Measurements from ENCODE around the gene CC2D1B.

Gene CC2D1B

DNA sequence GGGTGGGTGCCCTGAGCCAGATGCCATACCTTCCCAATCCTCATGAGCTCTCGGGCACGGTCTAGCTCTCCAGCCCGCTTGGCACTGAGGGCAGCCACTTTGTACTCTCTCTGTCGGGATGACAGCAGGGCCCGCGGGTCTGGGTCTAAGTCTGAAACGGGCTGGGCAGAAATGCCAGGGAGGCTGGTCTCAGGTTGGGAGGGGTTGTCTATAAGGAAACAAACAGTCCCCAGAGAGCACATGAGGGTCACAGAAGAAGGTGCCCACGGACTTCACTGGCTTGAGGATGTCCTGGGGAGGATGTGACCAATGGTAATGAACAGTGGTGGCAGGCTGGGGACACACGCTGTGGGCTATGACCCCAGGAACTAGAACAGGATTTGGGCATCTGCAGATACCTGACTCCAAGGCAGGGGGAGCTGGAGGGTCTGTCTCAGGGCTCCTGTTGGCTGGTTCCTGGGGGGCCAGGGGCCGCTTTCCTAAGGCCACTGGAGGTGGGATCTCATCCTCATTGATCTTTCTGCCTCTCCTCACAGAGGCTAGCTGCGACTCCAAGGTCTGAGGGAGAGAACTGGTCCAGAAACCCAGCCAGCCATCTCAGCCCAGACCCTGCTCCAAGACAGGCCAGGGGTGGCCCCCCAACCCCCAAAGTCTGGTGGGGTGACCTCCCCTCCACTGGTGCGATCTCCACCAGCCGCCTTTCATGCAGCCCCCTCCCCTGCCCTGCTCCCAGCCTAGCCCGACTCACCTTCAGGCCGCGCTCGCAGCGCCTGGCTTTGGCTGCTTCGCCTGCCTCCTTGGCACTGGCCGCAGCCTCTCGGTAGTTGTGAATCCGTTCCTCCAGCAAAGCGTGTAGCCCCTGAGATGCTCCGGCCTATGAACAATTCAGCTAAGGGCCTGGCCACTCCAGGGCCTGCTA is 6.1 kb downstream of the CC2D1B start:
- TF ChIP-seq SUZ12 (IDR thresholded peaks at IDR 0.05; ENCODE audit: extremely low read depth, insufficient read depth, insufficient read length) (no peak), ZNF274 (IDR thresholded peaks at IDR 0.05; ENCODE audit: low read depth, low read length) (no peak), YY1 (IDR thresholded peaks at IDR 0.05; ENCODE audit: insufficient read depth, insufficient read length) (no peak)
- no peak for DNase-seq (ENCODE audit: low read depth, low spot score)
- H3K4me1 ChIP-seq (ENCODE audit: insufficient read depth, insufficient read length): peaks cover 10% of the 10 kb centered on the region
- H3K27me3 ChIP-seq (ENCODE audit: insufficient read depth, insufficient read length): no peaks in the 10 kb centered on the region
- peaks cover 94% of the 10 kb centered on the region for H3K36me3 ChIP-seq (ENCODE audit: insufficient read depth, insufficient read length, low read length)
- H3K4me3 ChIP-seq (ENCODE audit: insufficient read length, low read depth): no peak overlapping the region
- no peaks in the 10 kb centered on the region for H3K9me3 ChIP-seq (ENCODE audit: insufficient read depth, low read length)
- no peak overlapping the region for H3K9ac ChIP-seq (ENCODE audit: insufficient read length, low read depth)

GRCh38 chr1:52358851-52359497 is 7.0 kb downstream of the CC2D1B start:
- TF ChIP-seq ZNF274 (IDR thresholded peaks at IDR 0.05; ENCODE audit: low read depth, low read length): no peak
- no peak for TF ChIP-seq SUZ12 (IDR thresholded peaks at IDR 0.05; ENCODE audit: extremely low read depth, insufficient read depth, insufficient read length)
- TF ChIP-seq YY1 (IDR thresholded peaks at IDR 0.05; ENCODE audit: insufficient read depth, insufficient read length): no peak
- H3K9me3 ChIP-seq (ENCODE audit: insufficient read depth, low read length): no peaks in the 10 kb centered on the region
- no peaks in the 10 kb centered on the region for H3K27me3 ChIP-seq (ENCODE audit: insufficient read depth, insufficient read length)
- peaks cover 2% of the 10 kb centered on the region for H3K4me1 ChIP-seq (ENCODE audit: insufficient read depth, insufficient read length)
- H3K4me3 ChIP-seq (ENCODE audit: insufficient read length, low read depth): no peak overlapping the region
- H3K9ac ChIP-seq (ENCODE audit: insufficient read length, low read depth): no peak overlapping the region
- DNase-seq (ENCODE audit: low read depth, low spot score): no peak
- peaks cover 97% of the 10 kb centered on the region for H3K36me3 ChIP-seq (ENCODE audit: insufficient read depth, insufficient read length, low read length)

GRCh38 chr1:52357397-52357796 is 8.6 kb downstream of the CC2D1B start:
- Histone ChIP-seq H3K36me3 (ENCODE audit: insufficient read depth, insufficient read length, low read length) (peaks cover 100% of the 10 kb centered on the region), H3K9ac (ENCODE audit: insufficient read length, low read depth) (no peak overlapping the region), H3K27me3 (ENCODE audit: insufficient read depth, insufficient read length) (no peaks in the 10 kb centered on the region), H3K4me3 (ENCODE audit: insufficient read length, low read depth) (no peak overlapping the region), H3K4me1 (ENCODE audit: insufficient read depth, insufficient read length) (peaks cover 4% of the 10 kb centered on the region), H3K9me3 (ENCODE audit: insufficient read depth, low read length) (no peaks in the 10 kb centered on the region)
- TF ChIP-seq SUZ12 (IDR thresholded peaks at IDR 0.05; ENCODE audit: extremely low read depth, insufficient read depth, insufficient read length) (no peak), YY1 (IDR thresholded peaks at IDR 0.05; ENCODE audit: insufficient read depth, insufficient read length) (no peak), ZNF274 (IDR thresholded peaks at IDR 0.05; ENCODE audit: low read depth, low read length) (no peak)
- DNase-seq (ENCODE audit: low read depth, low spot score): no peak

GRCh38 chr1:52356818-52357355 is 9.1 kb downstream of the CC2D1B start:
- no peaks in the 10 kb centered on the region for H3K27me3 ChIP-seq (ENCODE audit: insufficient read depth, insufficient read length)

DNA sequence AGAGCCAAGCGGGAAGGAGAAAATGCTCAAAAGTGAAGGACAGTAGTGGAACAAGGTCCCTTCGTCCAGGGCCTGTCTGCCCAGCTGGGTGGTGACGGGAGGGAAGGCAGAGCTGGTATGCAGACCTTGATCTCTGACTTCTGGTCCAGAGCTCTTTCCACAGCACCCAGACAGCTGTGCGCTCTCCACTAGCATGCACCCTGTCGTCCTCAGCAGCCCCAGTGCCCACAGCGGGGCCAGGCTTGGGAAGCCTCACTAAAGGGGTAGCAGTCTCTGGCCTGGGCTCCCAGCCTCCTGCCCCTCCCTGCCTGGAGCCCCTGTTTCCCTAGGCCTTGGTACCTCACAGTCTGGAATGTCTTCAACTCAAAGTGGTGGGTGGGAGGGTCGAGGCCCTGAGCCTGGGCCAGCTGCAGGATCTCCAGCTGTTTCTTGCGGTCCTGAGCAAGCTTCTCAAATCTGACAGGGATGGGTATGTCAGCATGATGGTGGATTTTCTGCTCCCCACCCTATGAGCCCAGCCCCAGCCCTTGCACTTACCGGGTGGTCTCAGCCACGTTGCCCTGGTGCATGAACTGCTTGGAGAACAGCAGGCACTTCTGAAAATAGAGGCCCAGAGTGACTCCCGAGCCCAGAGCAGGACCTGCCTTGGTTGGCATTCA is 10.0 kb downstream of the CC2D1B start:
- no peak for DNase-seq (ENCODE audit: low read depth, low spot score)
- TF ChIP-seq ZNF274 (IDR thresholded peaks at IDR 0.05; ENCODE audit: low read depth, low read length) (no peak), SUZ12 (IDR thresholded peaks at IDR 0.05; ENCODE audit: extremely low read depth, insufficient read depth, insufficient read length) (no peak), YY1 (IDR thresholded peaks at IDR 0.05; ENCODE audit: insufficient read depth, insufficient read length) (no peak)
- H3K9ac ChIP-seq (ENCODE audit: insufficient read length, low read depth): no peak overlapping the region
- H3K4me1 ChIP-seq (ENCODE audit: insufficient read depth, insufficient read length): peaks cover 6% of the 10 kb centered on the region
- peaks cover 92% of the 10 kb centered on the region for H3K36me3 ChIP-seq (ENCODE audit: insufficient read depth, insufficient read length, low read length)
- H3K27me3 ChIP-seq (ENCODE audit: insufficient read depth, insufficient read length): no peaks in the 10 kb centered on the region
- H3K4me3 ChIP-seq (ENCODE audit: insufficient read length, low read depth): no peak overlapping the region
- H3K9me3 ChIP-seq (ENCODE audit: insufficient read depth, low read length): no peaks in the 10 kb centered on the region

More at GRCh38 chr1:52356818-52357355, 9.1 kb downstream of the CC2D1B start:
- Histone ChIP-seq H3K4me3 (ENCODE audit: insufficient read length, low read depth) (no peak overlapping the region), H3K9ac (ENCODE audit: insufficient read length, low read depth) (no peak overlapping the region), H3K4me1 (ENCODE audit: insufficient read depth, insufficient read length) (peaks cover 3% of the 10 kb centered on the region), H3K9me3 (ENCODE audit: insufficient read depth, low read length) (no peaks in the 10 kb centered on the region), H3K36me3 (ENCODE audit: insufficient read depth, insufficient read length, low read length) (peaks cover 100% of the 10 kb centered on the region)
- DNase-seq (ENCODE audit: low read depth, low spot score): no peak
- TF ChIP-seq ZNF274 (IDR thresholded peaks at IDR 0.05; ENCODE audit: low read depth, low read length): no peak

- Histone ChIP-seq H3K27me3 (ENCODE audit: insufficient read depth, insufficient read length) (no peaks in the 10 kb centered on the region), H3K36me3 (ENCODE audit: insufficient read depth, insufficient read length, low read length) (peaks cover 87% of the 10 kb centered on the region)
- DNase-seq (ENCODE audit: low read depth, low spot score): no peak
Measured at GRCh38 chr1:52355436-52355835, 10.6 kb downstream of the CC2D1B start.

More at GRCh38 chr1:52355436-52355835, 10.6 kb downstream of the CC2D1B start:
- H3K9me3 ChIP-seq (ENCODE audit: insufficient read depth, low read length): no peaks in the 10 kb centered on the region
- TF ChIP-seq SUZ12 (IDR thresholded peaks at IDR 0.05; ENCODE audit: extremely low read depth, insufficient read depth, insufficient read length) (no peak), ZNF274 (IDR thresholded peaks at IDR 0.05; ENCODE audit: low read depth, low read length) (no peak), YY1 (IDR thresholded peaks at IDR 0.05; ENCODE audit: insufficient read depth, insufficient read length) (no peak)
- H3K4me1 ChIP-seq (ENCODE audit: insufficient read depth, insufficient read length): peaks cover 6% of the 10 kb centered on the region
- H3K9ac ChIP-seq (ENCODE audit: insufficient read length, low read depth): no peak overlapping the region
- no peak overlapping the region for H3K4me3 ChIP-seq (ENCODE audit: insufficient read length, low read depth)
